Activated CD4-positive, alpha-beta T cell treated with anti-CD3 and anti-CD28 coated beads, Interleukin-2, amount 10 ng/mL, durations not matched to agents 24 days and 14 days (primary cell): Measurements from ENCODE around the gene UQCC5. TPM values are rescaled to one million over a fixed set of nuclear protein-coding genes. Genes with fewer than 3 reads are reported as not detected.

ENCODE experiments used
- DNase-seq: peaks from one replicate; pipeline ENCODE4 v3.0.0; 2022
- H3K27ac Mint-ChIP-seq: one replicate; pipeline ENCODE4 v1.8.0; 2022; ENCODE audit warnings: mild to moderate bottlenecking, mixed read lengths
- H3K27me3 Mint-ChIP-seq: one replicate; pipeline ENCODE4 v1.8.0; 2022; ENCODE audit warnings: mixed read lengths
- H3K36me3 Mint-ChIP-seq: one replicate; pipeline ENCODE4 v1.8.0; 2022; ENCODE audit warnings: low read depth, mild to moderate bottlenecking, mixed read lengths
- H3K4me1 Mint-ChIP-seq: one replicate; pipeline ENCODE4 v1.8.0; 2021; ENCODE audit warnings: mixed read lengths
- H3K4me3 Mint-ChIP-seq: one replicate; pipeline ENCODE4 v1.8.0; 2022; ENCODE audit warnings: mild to moderate bottlenecking, moderate library complexity, mixed read lengths
- H3K9me3 Mint-ChIP-seq: one replicate; pipeline ENCODE4 v1.8.0; 2021; ENCODE audit warnings: mixed read lengths
- intact Hi-C: fragments of 100-400 bp; cut with micrococcal nuclease; formaldehyde crosslinking; loops from one replicate; pipeline ENCODE4 v1.15.1; 2023
- total RNA-seq: library from RNA; stranded (reverse); gene quantifications from 2 replicates; pipeline ENCODE4 v1.2.3, GENCODE V29; 2022

UQCC5 gene
- total RNA-seq, result 13.8 TPM in 2 replicates

DNA sequence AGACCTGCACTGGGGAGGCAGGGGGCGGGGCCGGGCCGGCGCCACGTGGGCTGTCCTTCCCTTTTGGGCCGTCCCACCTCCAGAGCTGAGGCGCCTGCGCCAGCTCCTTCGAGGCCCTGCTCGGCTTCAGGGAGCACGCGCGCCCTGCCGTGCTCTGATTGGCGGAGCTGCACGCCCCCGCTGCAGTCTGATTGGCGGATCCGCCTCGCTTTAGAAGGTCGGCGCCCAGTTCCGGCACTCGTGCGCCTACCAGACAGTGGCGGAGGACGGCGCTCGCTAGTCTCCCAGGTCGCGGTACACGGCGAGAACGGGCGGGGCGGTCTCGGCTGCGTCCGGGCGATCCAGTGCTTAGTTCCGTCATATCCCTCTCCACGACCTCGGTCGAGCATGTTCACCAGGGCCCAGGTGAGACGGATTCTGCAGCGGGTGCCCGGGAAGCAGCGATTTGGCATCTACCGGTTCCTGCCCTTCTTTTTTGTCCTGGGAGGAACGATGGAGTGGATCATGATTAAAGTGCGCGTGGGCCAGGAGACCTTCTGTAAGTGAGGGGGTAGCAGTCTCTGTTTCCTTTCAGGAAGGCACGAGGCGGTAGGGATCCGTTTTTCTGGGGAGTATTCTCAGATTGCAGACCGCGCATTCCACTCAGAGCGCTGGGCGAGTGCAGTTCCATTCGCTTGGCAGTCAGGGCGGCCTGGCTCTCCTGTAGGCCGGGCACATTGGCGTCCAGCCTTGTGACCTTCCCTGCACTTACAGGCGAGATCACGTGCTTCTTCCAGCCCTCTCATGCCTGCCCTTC lies at the start of gene UQCC5:
Gene UQCC5, plus strand, starts transcription at position 237 of the 796 bp plus-strand sequence. Its CDS starts 151 bp downstream, at position 388.
- intact Hi-C loops, result loop anchor here (1.0 to 10.0 kb wide), 4 partner anchors 80 to 358 kb away; partner anchors contain the start of genes ALAS1, PBRM1 and STIMATE
- Mint-ChIP-seq H3K27me3 (no peaks in the 10 kb centered on the region), H3K4me1 (peaks cover 33% of the 10 kb centered on the region), H3K27ac (peak within 1 kb of the TSS; percentile 100), H3K4me3 (peak within 1 kb of the TSS; percentile 98), H3K36me3 (peaks cover 27% of the 10 kb centered on the region), H3K9me3 (peaks cover 7% of the 10 kb centered on the region)
- DNase-seq, result peak; percentile 99

DNA sequence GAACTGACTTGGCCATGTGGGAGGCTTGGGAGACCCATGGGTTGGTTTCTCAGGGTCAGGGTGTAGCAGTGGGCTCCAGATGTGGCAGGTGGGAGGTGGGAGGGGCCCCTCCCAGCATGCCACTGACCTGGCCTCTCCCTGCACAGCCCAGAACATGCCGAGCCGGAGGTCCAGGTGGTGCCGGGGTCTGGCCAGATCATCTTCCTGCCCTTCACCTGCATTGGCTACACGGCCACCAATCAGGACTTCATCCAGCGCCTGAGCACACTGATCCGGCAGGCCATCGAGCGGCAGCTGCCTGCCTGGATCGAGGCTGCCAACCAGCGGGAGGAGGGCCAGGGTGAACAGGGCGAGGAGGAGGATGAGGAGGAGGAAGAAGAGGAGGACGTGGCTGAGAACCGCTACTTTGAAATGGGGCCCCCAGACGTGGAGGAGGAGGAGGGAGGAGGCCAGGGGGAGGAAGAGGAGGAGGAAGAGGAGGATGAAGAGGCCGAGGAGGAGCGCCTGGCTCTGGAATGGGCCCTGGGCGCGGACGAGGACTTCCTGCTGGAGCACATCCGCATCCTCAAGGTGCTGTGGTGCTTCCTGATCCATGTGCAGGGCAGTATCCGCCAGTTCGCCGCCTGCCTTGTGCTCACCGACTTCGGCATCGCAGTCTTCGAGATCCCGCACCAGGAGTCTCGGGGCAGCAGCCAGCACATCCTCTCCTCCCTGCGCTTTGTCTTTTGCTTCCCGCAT lies 49.2 kb upstream of the UQCC5 start:
- intact Hi-C loops, result no loop called here
- no peaks in the 10 kb centered on the region for H3K27me3 Mint-ChIP-seq
- H3K36me3 Mint-ChIP-seq, result peaks cover 38% of the 10 kb centered on the region
- no peak for DNase-seq
- no peaks in the 10 kb centered on the region for H3K4me1 Mint-ChIP-seq
- H3K9me3 Mint-ChIP-seq, result no peaks in the 10 kb centered on the region
- no peak overlapping the region for H3K27ac Mint-ChIP-seq
- H3K4me3 Mint-ChIP-seq, result no peak overlapping the region

GRCh38 chr3:52487788-52488691 lies 48.4 kb upstream of the UQCC5 start:
- intact Hi-C loops, result no loop called here
- Mint-ChIP-seq H3K4me1 (no peaks in the 10 kb centered on the region), H3K27ac (no peak overlapping the region), H3K4me3 (no peak overlapping the region), H3K36me3 (peaks cover 38% of the 10 kb centered on the region), H3K27me3 (no peaks in the 10 kb centered on the region), H3K9me3 (no peaks in the 10 kb centered on the region)
- no peak for DNase-seq

DNA sequence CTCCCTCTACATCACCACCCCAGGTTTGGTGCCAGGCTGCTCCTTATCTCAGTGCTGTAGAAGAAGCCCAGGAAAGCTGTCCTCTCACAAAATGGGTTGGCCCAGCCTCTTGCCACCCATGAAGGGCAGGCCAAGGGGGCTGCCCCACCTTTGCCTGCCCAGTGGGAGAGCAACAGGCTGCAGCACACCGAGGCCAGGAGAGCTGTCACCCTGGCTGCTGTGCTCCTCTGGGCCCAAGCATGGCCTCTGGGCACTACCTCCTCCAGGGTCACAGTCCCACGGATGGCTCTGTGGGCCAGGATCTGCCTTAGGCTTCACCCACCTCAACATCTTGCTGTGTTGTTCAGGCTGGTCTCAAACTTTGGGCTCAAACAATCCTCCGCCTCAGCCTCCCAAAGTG lies 47.7 kb upstream of the UQCC5 start:
- Mint-ChIP-seq H3K4me1 (no peaks in the 10 kb centered on the region), H3K27me3 (no peaks in the 10 kb centered on the region), H3K4me3 (no peak overlapping the region), H3K9me3 (no peaks in the 10 kb centered on the region), H3K36me3 (peaks cover 36% of the 10 kb centered on the region), H3K27ac (no peak overlapping the region)
- intact Hi-C loops, result no loop called here
- no peak for DNase-seq

DNA sequence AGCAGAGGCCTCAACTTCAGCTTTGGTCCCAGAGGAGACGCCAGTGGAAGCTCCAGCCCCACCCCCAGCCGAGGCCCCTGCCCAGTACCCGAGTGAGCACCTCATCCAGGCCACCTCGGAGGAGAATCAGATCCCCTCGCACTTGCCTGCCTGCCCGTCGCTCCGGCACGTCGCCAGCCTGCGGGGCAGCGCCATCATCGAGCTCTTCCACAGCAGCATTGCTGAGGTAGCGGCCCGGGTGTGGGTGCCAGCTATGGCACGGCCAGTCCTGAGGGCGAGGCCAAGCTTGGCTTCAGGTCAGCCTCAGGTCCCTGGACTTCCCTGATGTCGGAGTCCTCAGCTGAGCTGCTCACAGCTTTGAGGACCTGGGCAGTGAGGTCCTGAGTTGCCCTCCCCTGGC lies 47.0 kb upstream of the UQCC5 start:
- H3K27me3 Mint-ChIP-seq, result no peaks in the 10 kb centered on the region
- DNase-seq, result no peak
- intact Hi-C loops, result no loop called here
- H3K27ac Mint-ChIP-seq, result no peak overlapping the region
- H3K9me3 Mint-ChIP-seq, result no peaks in the 10 kb centered on the region
- H3K4me3 Mint-ChIP-seq, result no peak overlapping the region
- H3K4me1 Mint-ChIP-seq, result no peaks in the 10 kb centered on the region
- peaks cover 34% of the 10 kb centered on the region for H3K36me3 Mint-ChIP-seq

- H3K27ac Mint-ChIP-seq, result no peak overlapping the region
- H3K4me3 Mint-ChIP-seq, result no peak overlapping the region
- H3K36me3 Mint-ChIP-seq, result peaks cover 33% of the 10 kb centered on the region
- DNase-seq, result no peak
- intact Hi-C loops, result no loop called here
- H3K9me3 Mint-ChIP-seq, result no peaks in the 10 kb centered on the region
- no peaks in the 10 kb centered on the region for H3K4me1 Mint-ChIP-seq
- no peaks in the 10 kb centered on the region for H3K27me3 Mint-ChIP-seq
Measured at GRCh38 chr3:52490035-52490938, 46.1 kb upstream of the UQCC5 start.

DNA sequence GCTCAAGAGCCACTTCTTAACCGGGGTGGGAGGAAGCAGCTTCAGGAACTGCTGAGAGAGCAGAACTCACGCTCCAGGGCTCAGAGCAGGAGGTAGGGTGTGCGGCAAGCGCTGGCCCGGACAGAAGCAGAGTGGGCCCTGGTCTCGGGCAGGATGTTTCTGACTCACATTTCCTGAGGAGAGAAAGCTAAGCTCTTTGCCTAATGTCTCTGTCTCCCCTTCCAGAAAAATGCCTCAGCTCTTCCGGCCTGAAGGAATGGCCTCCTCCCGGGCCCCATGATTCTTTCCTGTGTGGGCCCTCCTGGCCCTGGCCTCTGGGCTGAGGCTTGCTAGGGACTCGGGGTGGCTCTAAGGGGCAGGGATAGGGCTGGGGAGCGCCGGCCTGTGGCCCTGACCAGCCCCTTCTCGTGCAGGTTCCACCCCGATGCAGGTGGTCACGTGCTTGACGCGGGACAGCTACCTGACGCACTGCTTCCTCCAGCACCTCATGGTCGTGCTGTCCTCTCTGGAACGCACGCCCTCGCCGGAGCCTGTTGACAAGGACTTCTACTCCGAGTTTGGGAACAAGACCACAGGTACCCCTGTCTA lies 45.4 kb upstream of the UQCC5 start:
- Mint-ChIP-seq H3K27ac (no peak overlapping the region), H3K36me3 (peaks cover 32% of the 10 kb centered on the region), H3K4me1 (no peaks in the 10 kb centered on the region)

GRCh38 chr3:52492059-52492458 lies 44.3 kb upstream of the UQCC5 start:
- peaks cover 27% of the 10 kb centered on the region for H3K36me3 Mint-ChIP-seq
- H3K27ac Mint-ChIP-seq, result no peak overlapping the region
- no peak for DNase-seq
- no peaks in the 10 kb centered on the region for H3K9me3 Mint-ChIP-seq
- intact Hi-C loops, result no loop called here
- no peaks in the 10 kb centered on the region for H3K27me3 Mint-ChIP-seq
- H3K4me3 Mint-ChIP-seq, result no peak overlapping the region
- H3K4me1 Mint-ChIP-seq, result no peaks in the 10 kb centered on the region

More for the DNA sequence above, 45.4 kb upstream of the UQCC5 start:
- H3K9me3 Mint-ChIP-seq, result no peaks in the 10 kb centered on the region
- intact Hi-C loops, result no loop called here
- no peak overlapping the region for H3K4me3 Mint-ChIP-seq
- no peaks in the 10 kb centered on the region for H3K27me3 Mint-ChIP-seq
- no peak for DNase-seq

DNA sequence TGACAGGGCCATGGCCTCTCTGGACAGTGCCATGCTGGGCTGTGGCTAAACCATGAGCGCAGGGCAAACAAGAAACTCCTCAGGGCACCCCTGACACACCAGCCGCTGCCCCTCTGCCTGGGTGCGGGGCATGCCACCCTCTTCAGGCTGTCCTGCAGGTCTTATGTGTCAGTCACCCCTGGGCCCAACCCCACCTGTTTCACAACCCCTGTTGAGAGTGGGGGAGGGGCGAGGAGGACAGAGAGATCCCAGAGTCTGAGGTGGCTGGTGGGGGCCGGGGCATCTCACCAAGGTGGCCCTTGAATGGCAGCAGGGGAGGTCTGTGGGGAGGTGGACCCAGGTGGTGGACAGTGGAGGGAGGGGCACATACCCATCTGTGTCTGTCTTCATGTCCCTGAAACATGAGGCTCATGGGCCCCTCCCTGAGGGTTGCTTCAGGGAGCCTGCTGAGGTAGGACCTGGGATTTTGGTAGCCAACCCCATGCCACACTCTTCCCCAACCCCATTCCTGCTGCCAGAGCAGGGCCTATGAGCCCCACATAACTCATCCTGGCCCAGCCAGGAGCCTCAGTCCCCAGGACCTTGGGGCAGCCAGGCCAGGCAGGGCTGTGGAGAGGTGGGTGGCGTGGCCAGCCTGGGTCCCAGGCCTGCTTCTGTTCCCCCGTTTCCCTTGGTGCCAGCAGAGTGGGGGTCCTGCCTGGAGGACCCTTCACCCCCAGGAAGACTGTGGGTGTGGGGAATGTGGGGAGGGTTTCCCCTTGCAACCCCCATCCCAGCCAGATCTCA lies 43.0 kb upstream of the UQCC5 start:
- Mint-ChIP-seq H3K27me3 (no peaks in the 10 kb centered on the region), H3K27ac (no peak overlapping the region), H3K36me3 (peaks cover 19% of the 10 kb centered on the region), H3K4me1 (no peaks in the 10 kb centered on the region), H3K9me3 (no peaks in the 10 kb centered on the region), H3K4me3 (no peak overlapping the region)
- no peak for DNase-seq
- intact Hi-C loops, result no loop called here

GRCh38 chr3:52494445-52494844 lies 42.0 kb upstream of the UQCC5 start:
- no peaks in the 10 kb centered on the region for H3K27me3 Mint-ChIP-seq
- peaks cover 16% of the 10 kb centered on the region for H3K36me3 Mint-ChIP-seq
- H3K4me3 Mint-ChIP-seq, result no peak overlapping the region
- intact Hi-C loops, result no loop called here
- H3K4me1 Mint-ChIP-seq, result no peaks in the 10 kb centered on the region
- no peaks in the 10 kb centered on the region for H3K9me3 Mint-ChIP-seq
- DNase-seq, result no peak
- no peak overlapping the region for H3K27ac Mint-ChIP-seq

DNA sequence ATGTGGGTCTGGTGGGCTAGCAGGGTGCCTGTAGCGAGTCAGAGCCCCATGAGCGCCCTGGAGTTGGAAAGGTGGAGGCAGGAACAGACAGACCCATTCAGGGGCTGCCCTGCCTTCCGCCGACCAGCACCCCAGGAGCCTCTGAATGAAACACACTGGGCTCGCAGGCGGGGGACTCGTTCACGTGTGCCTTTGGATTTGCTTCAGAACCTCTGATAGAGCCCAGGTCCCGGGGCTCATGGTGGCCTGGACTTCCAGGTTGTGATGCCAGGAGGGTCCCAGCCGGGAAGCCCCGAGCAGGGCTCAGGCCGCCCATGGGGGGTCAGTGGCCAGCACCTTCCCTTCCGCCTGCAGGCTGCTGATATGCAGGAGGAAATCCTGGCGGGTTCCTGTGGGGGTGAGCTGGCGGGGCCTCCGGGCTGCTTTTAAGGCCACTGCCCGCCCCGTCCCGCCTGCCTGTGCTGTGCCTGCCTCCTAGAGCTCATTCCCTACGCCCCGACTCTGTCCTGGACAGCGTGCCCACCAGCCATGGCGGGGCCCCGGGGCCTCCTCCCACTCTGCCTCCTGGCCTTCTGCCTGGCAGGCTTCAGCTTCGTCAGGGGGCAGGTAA lies 41.4 kb upstream of the UQCC5 start, which contains the start of gene STAB1:
Gene STAB1, plus strand, starts transcription at position 453 of the 610 bp plus-strand sequence. Its CDS starts 76 bp downstream, at position 529.
- DNase-seq, result no peak
- no peaks in the 10 kb centered on the region for H3K27me3 Mint-ChIP-seq
- peaks cover 16% of the 10 kb centered on the region for H3K36me3 Mint-ChIP-seq
- H3K27ac Mint-ChIP-seq, result no peak within 1 kb of the TSS
- intact Hi-C loops, result no loop called here
- H3K9me3 Mint-ChIP-seq, result no peaks in the 10 kb centered on the region
- H3K4me3 Mint-ChIP-seq, result no peak within 1 kb of the TSS
- no peaks in the 10 kb centered on the region for H3K4me1 Mint-ChIP-seq
